HepG2 (cell line): ENCODE data around the gene PCDH12. TPM values are rescaled to one million over a fixed set of nuclear protein-coding genes. Genes with fewer than 3 reads are reported as not detected.

Source experiments
- CEBPG ChIP-seq: IDR thresholded peaks from 2 replicates; pipeline ENCODE4 v1.6.1; 2016
- GMEB2 ChIP-seq: IDR thresholded peaks from 2 replicates; pipeline ENCODE4 v1.6.1; 2016; ENCODE audit warnings: missing biosample characterization, missing genetic modification reagents, low read depth
- GPBP1L1 ChIP-seq: sonication (generic); formaldehyde crosslinking; IDR thresholded peaks from 2 replicates; pipeline ENCODE4 v1.5.0; 2020; ENCODE audit warnings: mild to moderate bottlenecking, missing genetic modification reagents
- IKZF1 ChIP-seq: fragments of 450-650 bp; IDR thresholded peaks from 2 replicates; pipeline ENCODE4 v1.7.1; 2016
- JUND ChIP-seq: sonication (generic); formaldehyde crosslinking; IDR thresholded peaks from 2 replicates; pipeline ENCODE4 v1.8.0; 2022; ENCODE audit warnings: mild to moderate bottlenecking, missing genetic modification reagents
- MAZ ChIP-seq, 2 experiments: sonication (generic) in 1 of 2; formaldehyde crosslinking in 1 of 2; IDR thresholded peaks; 2 replicates each; pipeline versions ENCODE4 v1.5.0 to v1.6.1; 2012 to 2020; ENCODE audit warnings: low read depth in 2 of 2, mild to moderate bottlenecking in 2 of 2, borderline replicate concordance in 1 of 2, improper control_type of control experiment in 1 of 2, low read length in 1 of 2, missing genetic modification reagents in 1 of 2, moderate library complexity in 1 of 2
- PPARG ChIP-seq: conservative IDR thresholded peaks from 2 replicates; pipeline ENCODE4 v1.6.1; 2016; ENCODE audit warnings: missing biosample characterization, missing genetic modification reagents
- RCOR2 ChIP-seq: IDR thresholded peaks from 2 replicates; pipeline ENCODE4 v1.6.1; 2016; ENCODE audit warnings: missing biosample characterization, missing genetic modification reagents
- RORA ChIP-seq: sonication (generic); formaldehyde crosslinking; IDR thresholded peaks from 2 replicates; pipeline ENCODE4 v1.5.0; 2020; ENCODE audit warnings: mild to moderate bottlenecking, missing genetic modification reagents, moderate library complexity
- SOX13 ChIP-seq, 3 experiments: fragments of 450-650 bp in 1 of 3; sonication (generic) in 1 of 3; formaldehyde crosslinking in 1 of 3; IDR thresholded peaks in 2 of 3; conservative IDR thresholded peaks in 1 of 3; 2 replicates each; pipeline versions ENCODE4 v1.5.0 to v1.6.1; 2016 to 2020; ENCODE audit warnings: antibody characterized with exemption in 1 of 3, mild to moderate bottlenecking in 1 of 3, missing compliant biosample characterization in 1 of 3, missing genetic modification reagents in 1 of 3, moderate library complexity in 1 of 3
- STAT6 ChIP-seq: sonication (generic); formaldehyde crosslinking; IDR thresholded peaks from 2 replicates; pipeline ENCODE4 v1.4.0; 2020; ENCODE audit warnings: missing genetic modification reagents, mild to moderate bottlenecking, borderline replicate concordance
- ZBTB20 ChIP-seq: sonication (generic); formaldehyde crosslinking; IDR thresholded peaks from 2 replicates; pipeline ENCODE4 v1.8.1; 2023; ENCODE audit warnings: missing genetic modification reagents, low read depth, mild to moderate bottlenecking, borderline replicate concordance
- ZBTB43 ChIP-seq: sonication (generic); formaldehyde crosslinking; conservative IDR thresholded peaks from 2 replicates; pipeline ENCODE4 v1.4.0; 2020; ENCODE audit warnings: missing genetic modification reagents
- ZBTB7B ChIP-seq: sonication (generic); formaldehyde crosslinking; IDR thresholded peaks from 2 replicates; pipeline ENCODE4 v1.4.0; 2020; ENCODE audit warnings: missing genetic modification reagents
- ZNF282 ChIP-seq: fragments of 450-650 bp; IDR thresholded peaks from 2 replicates; pipeline ENCODE4 v1.6.1; 2018; ENCODE audit not compliant: partially characterized antibody
- ZNF512B ChIP-seq: sonication (generic); formaldehyde crosslinking; IDR thresholded peaks from 2 replicates; pipeline ENCODE4 v1.5.1; 2020; ENCODE audit warnings: missing genetic modification reagents, mild to moderate bottlenecking, borderline replicate concordance
- ZNF619 ChIP-seq: sonication (generic); formaldehyde crosslinking; IDR thresholded peaks from 2 replicates; pipeline ENCODE4 v1.4.0; 2020; ENCODE audit warnings: mild to moderate bottlenecking, missing genetic modification reagents
- ZZZ3 ChIP-seq: sonication (generic); formaldehyde crosslinking; IDR thresholded peaks from 2 replicates; pipeline ENCODE4 v1.4.0; 2020; ENCODE audit warnings: missing genetic modification reagents, mild to moderate bottlenecking, borderline replicate concordance
- polyA plus RNA-seq, 8 experiments: library from polyadenylated mRNA; depleted of rRNA in 3 of 8; stranded (reverse) in 7 of 8; unstranded in 1 of 8; fragments of >200 nt; fragmentation: Illumina TruSeq in 4 of 8; extraction: Trizol in 4 of 8; gene quantifications; 2 replicates each; pipeline versions ENCODE4 v1.2.1 to v1.2.3, GENCODE V29; 2011 to 2016; ENCODE audit warnings: low read depth in 4 of 8, missing spikeins in 1 of 8, mixed read lengths in 1 of 8; ENCODE audit not compliant: insufficient read depth in 1 of 8
- total RNA-seq, 5 experiments: library from RNA; depleted of rRNA; stranded (reverse); fragments of >200 nt; fragmentation: Illumina TruSeq; extraction: Trizol; gene quantifications; 2 replicates each; pipeline ENCODE4 v1.2.3, GENCODE V29; 2016; ENCODE audit warnings: low read depth in 1 of 5

Gene PCDH12
- total and polyA plus RNA-seq, 2 of the 13 experiments (the other 11 are each of a cell fraction or from before 2014, with no cell fraction given), result not detected

- no peak for TF ChIP-seq ZNF512B (CRISPR knock-in tag)
- TF ChIP-seq STAT6 (CRISPR knock-in tag), result peak; percentile 57; the same call in 1 of the 2 replicates
- TF ChIP-seq ZNF282, result no peak
- peak; percentile 99 for TF ChIP-seq ZBTB7B (CRISPR knock-in tag)
- peak; percentile 55; the same call in 1 of the 2 replicates for TF ChIP-seq RORA (CRISPR knock-in tag)
- TF ChIP-seq ZBTB43 (CRISPR knock-in tag), result peak; percentile 70; the same call in 1 of the 2 replicates
- no peak for TF ChIP-seq IKZF1
- TF ChIP-seq PPARG (CRISPR knock-in tag), result no peak
- TF ChIP-seq MAZ (IDR thresholded peaks at IDR 0.05; ENCODE audit: borderline replicate concordance, low read depth, low read length), result 0 out of 2 replicates have a peak, but pooled peaks have one; percentile 40
- peak; percentile 90 for TF ChIP-seq MAZ (CRISPR knock-in tag; IDR thresholded peaks at IDR 0.05; ENCODE audit: low read depth)
- 0 out of 2 replicates have a peak, but pooled peaks have one; percentile 40 for TF ChIP-seq GMEB2 (CRISPR knock-in tag)
- TF ChIP-seq CEBPG (CRISPR knock-in tag), result no peak
- TF ChIP-seq ZZZ3, result peak; percentile 90; the same call in 1 of the 2 replicates
- TF ChIP-seq SOX13 (IDR thresholded peaks at IDR 0.05), result no peak
- peak in 1 of 2 experiments; percentile 47; a peak in 2 of 4 replicates for TF ChIP-seq SOX13 (CRISPR knock-in tag; conservative IDR thresholded peaks at IDR 0.05 in 1 of 2, IDR thresholded peaks at IDR 0.05 in 1 of 2)
- TF ChIP-seq GPBP1L1 (CRISPR knock-in tag), result no peak
- TF ChIP-seq RCOR2 (CRISPR knock-in tag), result no peak
- TF ChIP-seq JUND (CRISPR knock-in tag), result no peak
- TF ChIP-seq ZNF619 (CRISPR knock-in tag), result peak; percentile 91; the same call in 1 of the 2 replicates
- peak; percentile 32; the same call in 1 of the 2 replicates for TF ChIP-seq ZBTB20
These were observed 11.1 kb upstream of the PCDH12 start, which contains the start of gene RNF14 (continued) for GRCh38 chr5:141968914-141969608.
